Adrenal gland (tissue), 5 donors: ENCODE results near the gene UBE2QL1.

Experiments
- POLR2A ChIP-seq, 2 donors: fragments of 450-650 bp; IDR thresholded peaks; one replicate each; pipeline ENCODE4 v1.6.1; 2017; ENCODE audit warnings: antibody characterized with exemption in 2 of 2, mild to moderate bottlenecking in 2 of 2, moderate library complexity in 1 of 2
- TF ChIP-seq, protein P1 (sequence below), 6 experiments: fragments of 450-650 bp in 4 of 6; fragments of 200-600 bp in 2 of 6; sonication (generic) in 1 of 6; IDR thresholded peaks; 1 replicate in 5 of 6; 2 replicates in 1 of 6; pipeline versions ENCODE4 v1.5.1 to v1.8.0; 2016 to 2021; ENCODE audit warnings: antibody characterized with exemption in 6 of 6, mild to moderate bottlenecking in 2 of 6, moderate library complexity in 1 of 6
- donor health status: DM: no; HTN: no; CAD: no.

DNA sequence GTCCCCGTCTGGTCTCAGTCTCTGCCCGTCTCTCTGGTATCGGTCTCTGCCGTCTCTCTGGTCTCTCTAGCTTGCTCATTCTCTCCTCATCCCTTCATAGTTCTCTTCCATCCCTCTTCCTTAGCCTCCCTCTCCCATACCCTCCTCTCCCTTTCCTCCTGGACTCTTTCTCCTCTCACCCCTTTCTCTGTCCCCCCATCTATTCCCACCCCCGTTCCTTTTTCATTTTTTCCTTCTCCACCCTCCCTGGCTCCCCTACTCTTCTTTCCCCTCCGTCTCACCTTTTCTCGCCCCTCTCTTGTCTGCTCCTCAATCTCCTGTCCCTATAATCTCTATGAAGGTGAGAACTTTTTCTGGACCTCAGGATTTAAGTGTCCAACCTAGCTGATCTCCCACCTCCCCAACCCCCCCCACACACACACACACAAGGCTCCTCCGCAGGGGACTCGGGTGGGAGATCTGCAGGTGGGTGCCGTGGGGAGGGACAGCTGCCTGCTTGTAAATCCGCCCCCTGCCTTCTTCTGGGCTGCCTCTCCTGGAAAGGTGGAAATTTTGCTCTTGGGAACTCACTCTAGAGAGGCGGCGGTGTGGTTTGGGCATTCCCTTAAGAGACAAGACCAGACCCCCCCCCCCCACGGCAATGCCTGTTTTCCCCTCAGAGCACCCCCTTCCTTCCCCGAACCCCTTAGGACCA is 953 bp downstream of the UBE2QL1 start:
- TF ChIP-seq, protein P1, sequence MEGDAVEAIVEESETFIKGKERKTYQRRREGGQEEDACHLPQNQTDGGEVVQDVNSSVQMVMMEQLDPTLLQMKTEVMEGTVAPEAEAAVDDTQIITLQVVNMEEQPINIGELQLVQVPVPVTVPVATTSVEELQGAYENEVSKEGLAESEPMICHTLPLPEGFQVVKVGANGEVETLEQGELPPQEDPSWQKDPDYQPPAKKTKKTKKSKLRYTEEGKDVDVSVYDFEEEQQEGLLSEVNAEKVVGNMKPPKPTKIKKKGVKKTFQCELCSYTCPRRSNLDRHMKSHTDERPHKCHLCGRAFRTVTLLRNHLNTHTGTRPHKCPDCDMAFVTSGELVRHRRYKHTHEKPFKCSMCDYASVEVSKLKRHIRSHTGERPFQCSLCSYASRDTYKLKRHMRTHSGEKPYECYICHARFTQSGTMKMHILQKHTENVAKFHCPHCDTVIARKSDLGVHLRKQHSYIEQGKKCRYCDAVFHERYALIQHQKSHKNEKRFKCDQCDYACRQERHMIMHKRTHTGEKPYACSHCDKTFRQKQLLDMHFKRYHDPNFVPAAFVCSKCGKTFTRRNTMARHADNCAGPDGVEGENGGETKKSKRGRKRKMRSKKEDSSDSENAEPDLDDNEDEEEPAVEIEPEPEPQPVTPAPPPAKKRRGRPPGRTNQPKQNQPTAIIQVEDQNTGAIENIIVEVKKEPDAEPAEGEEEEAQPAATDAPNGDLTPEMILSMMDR (IDR thresholded peaks at IDR 0.05): no peak
- TF ChIP-seq POLR2A (IDR thresholded peaks at IDR 0.05): no peak
